SU-DHL-6 (cell line): ENCODE measurements around the gene ARL8A.
"Not testable (repeated sequence)": the region's sequence is repeated elsewhere in the genome, so short reads cannot be mapped to it uniquely, and the experiment has no call there.

Experiments
- CTCF ChIP-seq: fragments of 200-600 bp; sonication (generic); IDR thresholded peaks from one replicate; pipeline ENCODE4 v1.5.1; 2017; ENCODE audit warnings: antibody characterized with exemption, mild to moderate bottlenecking, low read length, moderate library complexity; ENCODE audit not compliant: insufficient read depth, poor library complexity, severe bottlenecking
- EZH2phosphoT487 ChIP-seq: fragments of 200-600 bp; sonication (generic), shearing (Covaris generic); conservative IDR thresholded peaks from 2 replicates; pipeline ENCODE4 v1.6.1; 2018; ENCODE audit warnings: mild to moderate bottlenecking, antibody characterized with exemption, low read length, moderate library complexity, mixed read lengths

- TF ChIP-seq CTCF, EZH2phosphoT487: not testable (repeated sequence)
Measured at GRCh38 chr1:202111589-202111988, 32.9 kb downstream of the ARL8A start.
